ENCODE results near the gene ARVCF.

The ARVCF gene

DNA sequence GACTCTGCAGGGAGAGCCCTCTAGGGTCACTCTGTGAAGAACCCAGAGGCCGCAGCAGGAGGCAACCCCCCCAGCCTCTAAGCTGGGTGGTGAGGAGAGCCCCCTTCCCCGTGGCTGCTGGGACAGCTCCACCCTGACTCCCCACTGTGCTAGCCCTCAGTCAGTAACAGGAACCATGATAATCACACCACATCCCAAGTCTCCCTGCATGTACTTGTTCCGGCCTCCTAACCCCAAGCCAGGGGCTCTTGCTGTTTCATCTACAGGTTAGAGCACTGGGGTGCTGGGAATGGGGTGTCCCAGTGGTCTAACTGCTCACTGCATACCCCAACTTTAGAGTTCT lies 26.9 kb downstream of the ARVCF start:
- no peak overlapping the region for H3K27ac ChIP-seq (ENCODE audit: low read depth, low read length, poor library complexity, severe bottlenecking)
- H3K9me2 ChIP-seq (ENCODE audit: low read depth, low read length): no peaks in the 10 kb centered on the region
- 0 out of 2 replicates have a peak, but pooled peaks cover 4% of the 10 kb centered on the region for H3K27me3 ChIP-seq (ENCODE audit: insufficient read depth, low read length)
- H3K36me3 ChIP-seq (ENCODE audit: insufficient read depth, low read length): no peaks in the 10 kb centered on the region
- H3K4me1 ChIP-seq (ENCODE audit: insufficient read depth, low read length, severe bottlenecking): peaks cover 8% of the 10 kb centered on the region
- no peak overlapping the region for H3K9ac ChIP-seq (ENCODE audit: low read length)
- no peak overlapping the region for H2AFZ ChIP-seq (ENCODE audit: low read length)
- H4K20me1 ChIP-seq (ENCODE audit: insufficient read depth, low read length): no peaks in the 10 kb centered on the region
- no peaks in the 10 kb centered on the region for H3F3A ChIP-seq (ENCODE audit: insufficient read depth, low read length)
- TF ChIP-seq EZH2 (IDR thresholded peaks at IDR 0.05; ENCODE audit: borderline replicate concordance, low read length): no peak
- TF ChIP-seq, protein P1, sequence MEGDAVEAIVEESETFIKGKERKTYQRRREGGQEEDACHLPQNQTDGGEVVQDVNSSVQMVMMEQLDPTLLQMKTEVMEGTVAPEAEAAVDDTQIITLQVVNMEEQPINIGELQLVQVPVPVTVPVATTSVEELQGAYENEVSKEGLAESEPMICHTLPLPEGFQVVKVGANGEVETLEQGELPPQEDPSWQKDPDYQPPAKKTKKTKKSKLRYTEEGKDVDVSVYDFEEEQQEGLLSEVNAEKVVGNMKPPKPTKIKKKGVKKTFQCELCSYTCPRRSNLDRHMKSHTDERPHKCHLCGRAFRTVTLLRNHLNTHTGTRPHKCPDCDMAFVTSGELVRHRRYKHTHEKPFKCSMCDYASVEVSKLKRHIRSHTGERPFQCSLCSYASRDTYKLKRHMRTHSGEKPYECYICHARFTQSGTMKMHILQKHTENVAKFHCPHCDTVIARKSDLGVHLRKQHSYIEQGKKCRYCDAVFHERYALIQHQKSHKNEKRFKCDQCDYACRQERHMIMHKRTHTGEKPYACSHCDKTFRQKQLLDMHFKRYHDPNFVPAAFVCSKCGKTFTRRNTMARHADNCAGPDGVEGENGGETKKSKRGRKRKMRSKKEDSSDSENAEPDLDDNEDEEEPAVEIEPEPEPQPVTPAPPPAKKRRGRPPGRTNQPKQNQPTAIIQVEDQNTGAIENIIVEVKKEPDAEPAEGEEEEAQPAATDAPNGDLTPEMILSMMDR (IDR thresholded peaks at IDR 0.05; ENCODE audit: low read length): no peak
- no peaks in the 10 kb centered on the region for H3K9me3 ChIP-seq (ENCODE audit: low read length)
- no peak overlapping the region for H3K4me3 ChIP-seq (ENCODE audit: low read depth, low read length, poor library complexity, severe bottlenecking)
- H3K79me2 ChIP-seq (ENCODE audit: insufficient read depth, low read length): no peaks in the 10 kb centered on the region
- no peak overlapping the region for H3K4me2 ChIP-seq (ENCODE audit: low read length)

DNA sequence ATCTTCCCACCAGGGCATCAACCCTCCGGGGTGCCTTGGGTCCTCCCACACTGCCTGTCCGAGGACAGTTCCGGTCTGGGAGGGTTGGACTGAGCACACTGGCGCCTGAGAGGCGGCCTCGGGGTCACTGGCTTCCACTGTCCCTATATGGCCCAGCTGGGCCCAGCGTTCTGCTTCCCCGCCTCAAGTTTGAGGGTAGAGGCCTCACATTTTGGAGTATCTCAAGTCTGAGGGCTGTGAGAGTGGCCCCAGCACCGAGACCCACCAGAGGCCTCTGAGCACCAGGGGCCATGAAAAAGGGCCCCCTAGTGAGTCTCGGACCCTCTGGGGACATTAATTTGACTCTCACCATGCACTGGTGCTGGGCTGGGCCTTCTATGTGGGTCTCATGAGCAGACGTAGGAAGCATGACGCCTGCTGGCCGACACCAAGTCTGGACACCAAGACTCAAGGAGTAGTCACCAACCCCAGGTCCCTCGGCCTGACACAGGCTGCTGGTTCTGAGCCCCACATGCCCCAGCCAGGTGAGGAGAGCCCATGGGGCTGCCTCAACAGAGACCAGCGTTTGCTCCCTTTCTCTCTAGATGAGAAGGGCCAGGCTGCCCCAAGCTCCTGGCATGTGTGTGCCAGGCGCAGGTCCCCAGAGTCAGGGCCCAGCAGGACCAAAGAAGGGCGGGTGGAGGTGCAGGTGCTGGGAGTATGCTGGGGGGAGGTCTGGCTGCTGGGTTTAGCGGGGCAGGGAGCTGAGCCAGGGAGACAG lies 27.5 kb downstream of the ARVCF start:
- no peak overlapping the region for H3K27ac ChIP-seq (ENCODE audit: low read depth, low read length, poor library complexity, severe bottlenecking)
- 0 out of 2 replicates have a peak, but pooled peaks cover 3% of the 10 kb centered on the region for H3K27me3 ChIP-seq (ENCODE audit: insufficient read depth, low read length)
- H4K20me1 ChIP-seq (ENCODE audit: insufficient read depth, low read length): no peaks in the 10 kb centered on the region

GRCh38 chr22:19988331-19988808 lies 28.3 kb downstream of the ARVCF start:
- Histone ChIP-seq H3K9me3 (ENCODE audit: low read length) (no peaks in the 10 kb centered on the region), H4K20me1 (ENCODE audit: insufficient read depth, low read length) (no peaks in the 10 kb centered on the region), H3K4me1 (ENCODE audit: insufficient read depth, low read length, severe bottlenecking) (peaks cover 8% of the 10 kb centered on the region)

More for the DNA sequence above, 27.5 kb downstream of the ARVCF start:
- Histone ChIP-seq H2AFZ (ENCODE audit: low read length) (no peak overlapping the region), H3K9me3 (ENCODE audit: low read length) (no peaks in the 10 kb centered on the region), H3K4me1 (ENCODE audit: insufficient read depth, low read length, severe bottlenecking) (peaks cover 8% of the 10 kb centered on the region), H3K9me2 (ENCODE audit: low read depth, low read length) (no peaks in the 10 kb centered on the region), H3K36me3 (ENCODE audit: insufficient read depth, low read length) (no peaks in the 10 kb centered on the region), H3K4me3 (ENCODE audit: low read depth, low read length, poor library complexity, severe bottlenecking) (no peak overlapping the region), H3K9ac (ENCODE audit: low read length) (no peak overlapping the region), H3F3A (ENCODE audit: insufficient read depth, low read length) (no peaks in the 10 kb centered on the region), H3K4me2 (ENCODE audit: low read length) (no peak overlapping the region), H3K79me2 (ENCODE audit: insufficient read depth, low read length) (no peaks in the 10 kb centered on the region)
- no peak for TF ChIP-seq EZH2 (IDR thresholded peaks at IDR 0.05; ENCODE audit: borderline replicate concordance, low read length)
- TF ChIP-seq, protein P1 (IDR thresholded peaks at IDR 0.05; ENCODE audit: low read length): no peak

More at GRCh38 chr22:19988331-19988808, 28.3 kb downstream of the ARVCF start:
- Histone ChIP-seq H3K9me2 (ENCODE audit: low read depth, low read length) (no peaks in the 10 kb centered on the region), H3K4me3 (ENCODE audit: low read depth, low read length, poor library complexity, severe bottlenecking) (no peak overlapping the region), H3K4me2 (ENCODE audit: low read length) (no peak overlapping the region), H3K79me2 (ENCODE audit: insufficient read depth, low read length) (no peaks in the 10 kb centered on the region), H3K27me3 (ENCODE audit: insufficient read depth, low read length) (no peaks in the 10 kb centered on the region), H3K27ac (ENCODE audit: low read depth, low read length, poor library complexity, severe bottlenecking) (no peak overlapping the region), H3K9ac (ENCODE audit: low read length) (no peak overlapping the region), H2AFZ (ENCODE audit: low read length) (no peak overlapping the region), H3K36me3 (ENCODE audit: insufficient read depth, low read length) (no peaks in the 10 kb centered on the region), H3F3A (ENCODE audit: insufficient read depth, low read length) (no peaks in the 10 kb centered on the region)
- no peak for TF ChIP-seq EZH2 (IDR thresholded peaks at IDR 0.05; ENCODE audit: borderline replicate concordance, low read length)
- TF ChIP-seq, protein P1 (IDR thresholded peaks at IDR 0.05; ENCODE audit: low read length): no peak

All from OCI-LY1 (cell line).